CD4-positive, alpha-beta T cell treated with Interleukin-2 at 100 ng/mL for 4 hours (primary cell): ENCODE data around the gene MAP7D3.
A peak's percentile ranks its signal among the peaks of the same experiment; 100 is the strongest.
"Not testable (repeated sequence)": the region's sequence is repeated elsewhere in the genome, so short reads cannot be mapped to it uniquely, and the experiment has no call there.

ENCODE experiments used
- DNase-seq: peaks from one replicate; pipeline ENCODE4 v3.0.0-alpha.2; 2020; ENCODE audit warnings: low spot score

MAP7D3 gene

DNA sequence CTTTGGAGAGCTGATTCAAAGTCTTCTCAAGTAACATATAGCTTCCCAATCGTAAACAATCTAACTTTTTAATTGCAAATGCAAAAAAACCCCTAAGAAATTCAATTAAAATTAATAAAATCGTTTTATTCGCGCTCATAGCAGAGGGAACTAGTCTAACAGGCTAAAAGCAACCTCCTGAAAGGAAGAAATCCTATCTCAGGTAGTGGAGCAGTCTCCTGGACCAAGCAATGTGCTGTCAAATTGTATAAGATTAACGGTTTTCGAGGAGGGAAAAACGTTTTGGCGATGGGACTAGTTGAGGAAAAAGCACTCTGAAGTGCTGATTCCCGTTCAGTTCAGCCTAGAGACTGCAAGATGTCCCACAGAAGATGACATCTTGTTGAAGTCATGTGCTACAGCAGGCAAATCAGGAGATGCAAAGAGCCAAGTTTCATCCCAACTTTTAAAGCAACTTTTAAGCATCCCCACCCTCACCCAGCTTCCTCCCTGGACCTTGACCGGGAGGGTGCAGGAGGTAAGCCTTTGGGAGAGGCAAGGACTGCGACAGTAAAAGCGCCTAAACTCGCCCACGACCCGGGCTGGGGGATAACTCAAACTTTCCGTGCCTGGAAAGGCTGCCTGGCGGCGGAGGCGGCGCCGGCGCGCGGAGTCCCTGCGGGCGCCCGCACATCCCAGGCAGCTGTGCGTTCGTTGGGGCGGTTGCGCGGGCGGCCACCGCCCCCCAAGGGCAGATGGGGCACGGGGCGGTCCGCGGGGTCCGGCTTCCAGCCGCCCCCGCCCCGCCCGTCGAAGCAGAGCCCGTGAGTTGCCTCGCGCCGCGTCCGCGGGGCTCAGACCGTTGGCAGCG lies 784 bp downstream of the MAP7D3 start:
- DNase-seq = no peak

DNA sequence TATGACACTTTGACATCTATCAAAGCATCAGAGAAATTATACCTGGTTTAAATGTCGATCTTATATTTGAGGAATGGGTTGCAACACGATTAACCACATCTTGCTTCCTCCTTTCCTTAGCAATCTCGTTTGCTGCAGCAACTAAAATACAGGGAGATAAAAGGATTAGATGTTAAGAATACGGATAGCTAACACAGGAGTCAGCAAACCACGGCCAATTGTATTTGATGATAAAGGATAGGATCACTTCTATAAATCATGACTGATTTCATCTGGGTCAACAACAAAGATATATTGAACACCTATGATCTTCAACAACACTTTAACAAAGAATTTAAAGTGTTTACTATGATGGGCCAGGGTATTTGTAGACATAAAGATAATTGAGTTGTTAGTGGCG lies 5.0 kb downstream of the MAP7D3 start:
- DNase-seq = no peak

DNA sequence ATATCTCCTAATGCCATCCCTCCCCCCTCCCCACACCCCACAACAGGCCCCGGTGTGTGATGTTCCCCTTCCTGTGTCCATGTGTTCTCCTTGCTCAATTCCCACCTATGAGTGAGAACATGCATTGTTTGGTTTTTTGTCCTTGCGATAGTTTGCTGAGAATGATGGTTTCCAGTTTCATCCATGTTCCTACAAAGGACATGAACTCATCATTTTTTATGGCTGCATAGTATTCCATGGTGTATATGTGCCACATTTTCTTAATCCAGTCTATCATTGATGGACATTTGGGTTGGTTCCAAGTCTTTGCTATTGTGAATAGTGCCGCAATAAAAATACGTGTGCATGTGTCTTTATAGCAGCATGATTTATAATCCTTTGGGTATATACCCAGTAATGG lies 13.4 kb downstream of the MAP7D3 start:
- DNase-seq = not testable (repeated sequence)

DNA sequence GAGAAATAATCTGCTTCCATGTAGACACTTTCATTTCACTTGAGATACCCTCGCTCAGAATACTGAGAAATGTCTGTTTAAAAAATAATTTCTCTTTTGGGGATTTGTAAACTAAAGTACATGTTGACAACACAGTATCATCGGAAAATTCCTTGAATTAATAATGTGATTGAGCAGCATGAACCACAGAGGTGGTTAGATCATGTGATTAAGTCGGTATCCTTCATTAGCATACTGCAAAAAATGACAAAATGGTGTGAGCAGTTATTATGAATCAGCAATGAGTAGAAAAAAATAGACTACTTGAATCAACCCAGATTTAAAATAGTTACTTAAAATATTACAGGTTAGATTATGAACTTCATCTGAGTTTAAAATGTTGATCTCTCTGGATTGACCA lies 14.1 kb downstream of the MAP7D3 start:
- peak; percentile 38 for DNase-seq

DNA sequence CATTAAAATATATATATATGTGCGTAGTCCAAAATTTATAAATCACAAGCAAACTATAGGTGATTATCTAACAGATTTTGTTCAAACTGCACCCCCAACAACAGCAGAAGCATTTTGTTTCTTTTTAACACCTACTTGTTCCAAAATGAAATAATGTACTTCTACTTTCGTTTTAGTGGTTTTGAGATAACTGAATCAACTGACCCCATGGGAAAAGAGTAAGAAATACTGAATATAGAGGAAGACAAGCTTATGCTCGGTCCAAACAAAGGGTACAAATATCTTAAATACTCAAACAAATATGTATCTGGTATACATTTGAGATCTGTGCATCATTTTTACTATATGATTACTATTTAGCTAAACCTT lies 22.4 kb downstream of the MAP7D3 start:
- no peak for DNase-seq

DNA sequence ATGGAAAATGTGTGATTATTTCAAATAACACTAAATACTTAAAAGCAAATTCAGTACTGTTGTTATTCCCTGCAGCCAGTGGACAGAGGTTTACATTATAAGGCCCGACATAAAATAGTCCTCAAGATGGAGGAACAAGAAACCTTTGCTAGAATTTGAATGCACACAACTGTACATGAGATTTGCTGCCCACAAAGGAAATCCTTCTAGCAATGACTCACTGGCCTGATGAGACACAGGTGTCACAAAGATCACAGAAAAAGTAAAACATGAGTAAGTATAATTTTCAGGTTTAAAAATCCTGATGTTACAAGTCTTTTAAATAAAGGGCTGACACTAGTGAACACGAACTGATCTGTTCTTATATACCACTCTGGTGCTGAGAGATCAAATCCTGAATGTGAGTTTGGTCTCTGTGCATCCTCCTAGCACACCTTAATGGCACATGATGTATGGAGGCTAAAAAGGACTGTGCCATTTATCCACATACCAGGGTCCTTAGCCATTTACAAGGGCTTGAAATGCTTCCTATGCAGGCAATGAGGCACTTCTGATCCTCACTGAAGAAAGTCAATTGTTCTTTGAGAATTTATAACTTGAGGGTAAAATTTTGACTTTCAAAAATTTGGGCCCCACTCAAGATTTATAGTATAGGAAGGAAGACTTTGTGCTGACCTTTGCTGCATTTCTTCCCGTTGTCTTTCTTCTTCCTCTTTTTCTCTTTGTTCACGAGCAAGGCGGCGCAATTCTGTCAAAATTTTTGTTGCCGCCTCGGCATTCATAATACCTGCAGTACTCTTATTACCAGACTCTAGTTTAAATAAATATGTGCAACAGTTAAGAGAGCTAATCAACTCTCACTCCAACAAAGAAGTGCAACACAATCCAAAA lies 23.0 kb downstream of the MAP7D3 start:
- peak; percentile 58 for DNase-seq

DNA sequence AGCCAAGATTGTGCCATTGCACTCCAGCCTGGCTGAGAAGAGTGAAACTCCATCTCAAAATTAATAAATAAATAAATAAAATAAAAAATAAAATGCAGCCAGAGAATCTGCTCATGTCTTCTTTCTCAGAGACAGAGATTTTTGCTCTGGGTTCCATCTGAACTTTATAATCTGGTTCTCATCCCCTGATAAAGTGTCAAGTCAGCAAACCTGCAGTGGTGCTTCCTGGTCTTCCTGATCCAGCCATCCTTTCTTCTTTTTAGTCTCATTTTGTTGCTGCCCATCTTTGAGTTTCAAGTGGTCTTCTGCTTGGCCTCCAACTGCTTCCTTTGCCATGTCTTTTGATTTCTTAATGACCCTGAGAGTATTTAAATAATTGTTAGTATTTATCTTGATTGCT lies 24.1 kb downstream of the MAP7D3 start:
- DNase-seq = no peak

DNA sequence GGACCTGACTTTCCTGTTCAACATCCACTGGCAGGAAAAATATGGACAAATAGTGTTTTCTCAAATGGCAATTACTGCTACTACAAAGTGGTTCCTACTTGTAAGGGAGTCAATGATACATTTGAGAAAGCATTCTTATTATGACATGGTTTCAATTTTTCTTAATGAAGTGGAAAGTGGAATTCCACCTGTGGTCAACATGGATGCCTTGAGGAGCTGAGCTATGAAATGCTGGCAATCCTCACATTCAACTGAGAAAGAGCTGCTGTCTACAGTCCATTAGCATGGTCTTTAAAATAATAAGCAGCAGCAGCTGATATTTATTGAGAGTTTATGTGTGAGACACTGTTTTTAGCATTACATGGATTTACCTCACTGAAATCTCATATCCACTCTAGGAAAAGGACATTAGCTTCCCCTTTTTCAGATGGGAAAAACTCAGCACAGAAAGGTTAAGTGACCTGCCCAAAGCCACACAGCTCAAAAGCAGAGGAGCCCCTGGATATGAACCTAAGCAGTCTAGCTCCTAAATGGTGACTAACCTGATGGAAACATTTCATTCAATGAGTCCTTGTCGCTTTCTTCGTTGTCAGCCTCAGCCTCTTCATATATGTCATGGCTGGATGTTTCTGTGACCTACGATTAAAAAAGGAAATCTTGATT lies 29.2 kb downstream of the MAP7D3 start:
- DNase-seq = no peak

DNA sequence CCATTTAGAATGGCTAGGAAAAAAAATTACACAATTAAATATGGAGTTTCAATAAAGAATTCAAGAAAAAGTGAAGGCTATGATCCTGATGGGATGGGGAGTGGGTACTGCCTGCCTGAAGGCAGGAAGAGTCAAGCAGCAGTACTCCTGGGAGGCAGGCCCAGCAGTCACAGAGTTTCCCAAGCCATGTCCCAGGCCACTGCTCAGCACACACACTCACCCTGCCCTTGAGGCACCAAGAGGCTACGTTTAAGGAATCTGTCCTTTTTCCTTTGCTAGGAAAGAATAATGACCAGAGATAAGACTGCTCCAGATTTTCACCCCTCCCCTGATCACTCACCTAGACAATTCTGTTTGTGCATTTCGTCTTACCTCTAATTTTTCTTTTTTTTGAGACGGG lies 30.2 kb downstream of the MAP7D3 start:
- DNase-seq = no peak

DNA sequence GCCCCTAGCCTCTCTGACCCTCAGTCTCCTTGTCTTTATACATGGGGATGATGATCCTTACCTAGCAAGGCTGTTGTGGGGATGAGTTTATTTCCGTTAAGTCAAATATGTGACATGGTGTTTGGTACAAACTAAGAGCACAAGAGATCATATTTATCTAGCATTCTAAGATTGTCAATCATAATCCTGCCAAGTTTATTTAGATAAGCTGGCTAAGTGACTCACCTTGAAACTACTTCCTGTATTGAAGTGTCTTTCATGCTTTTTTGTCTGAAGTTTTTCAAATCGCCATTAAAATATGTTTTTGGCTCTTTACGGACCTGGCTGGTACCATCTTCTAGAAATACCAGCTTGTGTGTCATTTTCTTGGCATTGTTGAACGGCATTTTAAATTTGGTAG lies 30.7 kb downstream of the MAP7D3 start:
- no peak for DNase-seq

DNA sequence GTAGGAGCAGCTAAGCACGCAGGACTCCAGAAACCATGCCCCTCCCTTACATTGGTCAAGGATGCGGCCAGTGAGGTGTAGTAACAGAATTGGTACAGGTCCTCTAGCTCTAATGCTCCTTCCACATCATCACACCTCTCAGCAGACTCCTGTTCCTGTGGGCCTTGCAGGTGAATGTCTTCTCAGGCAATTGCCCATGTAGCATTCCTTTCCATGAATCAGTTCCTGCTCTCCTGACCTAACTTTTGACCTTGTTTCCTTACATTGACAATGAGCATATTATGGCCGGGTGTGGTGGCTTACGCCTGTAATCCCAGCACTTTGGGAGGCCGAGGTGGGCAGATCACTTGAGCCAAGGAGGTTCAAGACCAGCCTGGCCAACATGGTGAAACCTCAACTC lies 31.3 kb downstream of the MAP7D3 start:
- DNase-seq = no peak

DNA sequence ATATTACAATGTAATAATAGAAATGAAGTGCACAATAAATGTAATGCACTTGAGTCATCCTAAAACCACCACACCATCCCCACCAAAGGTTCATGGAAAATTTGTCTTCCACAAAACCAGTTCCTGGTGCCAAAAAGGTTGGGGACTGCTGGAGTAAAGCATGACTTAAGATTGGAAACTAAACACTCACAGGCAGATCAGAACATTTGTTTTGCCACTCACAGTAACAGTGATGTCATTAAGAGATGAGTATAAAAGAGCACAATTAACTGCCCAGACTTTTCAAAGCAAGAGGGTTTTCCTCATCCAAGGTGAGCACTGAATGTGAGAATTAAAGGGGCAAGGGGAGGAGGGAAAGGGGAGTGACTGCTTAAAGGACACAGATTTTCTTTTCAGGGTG lies 35.6 kb downstream of the MAP7D3 start:
- no peak for DNase-seq

DNA sequence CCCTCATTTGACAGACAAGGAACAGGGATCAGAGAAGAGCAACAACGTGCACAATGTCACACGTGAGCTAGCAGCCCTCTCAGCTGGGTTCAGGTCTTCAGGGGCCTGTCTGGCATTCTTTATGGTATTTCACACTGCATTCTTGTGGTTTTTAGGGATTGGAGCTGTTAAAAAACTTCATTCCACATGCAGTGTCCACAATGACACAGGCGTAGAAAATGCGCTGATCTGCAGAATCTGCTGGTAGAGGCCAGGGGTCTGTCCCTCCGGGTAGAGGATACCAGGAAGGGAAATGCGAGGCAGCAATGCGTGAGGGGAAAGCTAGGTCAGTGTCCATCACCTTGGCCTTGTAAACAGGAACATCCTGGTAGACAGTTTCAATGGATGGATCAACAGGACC lies 36.6 kb downstream of the MAP7D3 start:
- no peak for DNase-seq

DNA sequence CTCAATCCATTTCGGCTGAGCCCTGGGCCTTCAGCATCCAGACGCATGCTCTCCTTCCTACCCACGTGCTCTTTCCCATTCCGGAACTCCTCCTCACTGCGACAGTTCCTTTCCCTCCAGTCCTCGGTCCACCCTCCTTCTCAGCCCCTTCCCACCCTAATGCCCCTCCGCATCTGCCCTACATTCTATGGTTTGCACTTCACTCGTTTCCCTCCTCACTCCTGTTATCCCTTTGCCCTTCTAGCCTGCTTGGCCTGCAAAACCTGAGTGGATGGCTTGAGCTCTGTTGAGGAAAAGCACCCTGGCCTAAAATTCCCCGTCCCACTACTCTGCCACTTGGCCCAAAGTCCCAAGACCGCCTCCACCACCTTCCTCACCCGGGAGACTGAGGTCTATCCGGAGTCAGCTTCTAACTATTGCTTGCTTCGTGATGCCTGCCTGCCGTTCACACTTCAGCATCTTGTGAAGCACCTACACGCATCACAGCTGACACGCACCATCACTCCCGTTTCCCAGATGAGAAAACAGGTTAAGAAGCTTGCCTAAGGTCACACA lies 38.6 kb downstream of the MAP7D3 start:
- no peak for DNase-seq

DNA sequence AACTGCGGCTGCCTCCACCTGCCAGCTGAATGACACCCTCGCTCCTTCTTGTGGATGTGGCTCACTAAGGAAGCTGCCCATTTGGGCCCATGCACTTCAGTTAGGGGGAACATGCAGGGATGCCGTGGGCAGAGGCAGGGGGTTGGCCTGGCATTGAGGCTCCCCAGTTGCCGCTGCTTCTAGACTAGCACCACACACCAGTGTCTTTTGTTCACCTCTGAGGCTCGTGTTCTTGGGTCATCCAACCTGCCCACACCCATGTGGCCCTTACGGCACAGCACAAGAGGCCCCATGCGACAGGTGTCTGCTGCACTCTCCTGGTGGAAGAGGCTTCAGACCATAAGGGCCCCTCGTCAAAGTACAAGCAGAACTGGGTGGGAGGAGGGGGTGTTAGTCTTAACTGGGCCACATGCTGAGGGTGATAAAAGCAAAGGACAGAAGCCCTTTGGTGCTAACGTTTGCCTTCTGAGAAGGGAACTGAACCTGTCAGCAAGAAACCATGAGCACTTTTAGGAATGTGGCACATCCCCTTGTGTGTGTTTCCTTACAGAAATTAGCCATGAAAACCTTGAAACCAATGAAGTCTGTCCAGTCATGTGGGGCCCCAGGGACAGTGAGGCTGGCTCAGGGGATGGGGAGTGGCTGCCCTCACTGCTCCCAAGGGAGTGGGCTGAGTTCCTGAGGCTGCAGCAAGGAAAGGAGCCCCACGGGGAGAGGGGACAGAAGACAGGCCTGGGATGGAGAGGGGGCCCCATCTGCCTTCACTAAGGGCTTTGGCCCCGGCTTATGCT lies 39.2 kb downstream of the MAP7D3 start:
- DNase-seq = no peak

DNA sequence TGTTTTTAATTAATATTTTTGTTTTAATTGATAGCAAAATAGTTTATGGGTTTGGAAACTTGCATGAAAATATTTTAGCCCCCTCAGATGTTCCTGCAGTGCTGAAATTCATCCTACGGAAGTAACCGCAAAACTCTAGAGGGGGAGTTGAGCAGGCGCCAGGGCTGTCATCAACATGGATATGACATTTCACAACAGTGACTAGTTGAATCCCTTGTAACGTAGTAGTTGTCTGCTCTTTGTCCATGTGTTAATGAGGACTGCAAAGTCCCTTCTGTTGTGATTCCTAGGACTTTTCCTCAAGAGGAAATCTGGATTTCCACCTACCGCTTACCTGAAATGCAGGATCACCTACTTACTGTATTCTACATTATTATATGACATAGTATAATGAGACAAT lies 40.4 kb downstream of the MAP7D3 start:
- no peak for DNase-seq

DNA sequence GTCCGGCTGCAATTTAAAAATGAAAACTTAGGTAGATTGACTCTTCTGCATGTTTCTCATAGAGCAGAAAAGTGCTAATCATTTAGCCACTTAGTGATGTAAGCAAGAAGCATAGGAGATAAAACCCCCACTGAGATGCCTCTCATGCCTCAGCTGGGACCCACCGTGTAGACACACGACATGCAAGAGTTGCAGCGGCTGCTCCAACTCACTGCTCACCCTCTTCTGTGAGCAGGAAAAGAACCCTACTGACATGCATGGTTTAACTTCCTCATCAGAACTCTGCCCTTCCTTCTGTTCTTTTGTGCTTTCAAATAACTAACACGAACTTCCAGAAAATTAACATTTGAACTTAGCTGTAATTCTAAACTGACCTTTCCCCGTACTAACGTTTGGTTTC lies 41.0 kb downstream of the MAP7D3 start:
- DNase-seq = no peak

DNA sequence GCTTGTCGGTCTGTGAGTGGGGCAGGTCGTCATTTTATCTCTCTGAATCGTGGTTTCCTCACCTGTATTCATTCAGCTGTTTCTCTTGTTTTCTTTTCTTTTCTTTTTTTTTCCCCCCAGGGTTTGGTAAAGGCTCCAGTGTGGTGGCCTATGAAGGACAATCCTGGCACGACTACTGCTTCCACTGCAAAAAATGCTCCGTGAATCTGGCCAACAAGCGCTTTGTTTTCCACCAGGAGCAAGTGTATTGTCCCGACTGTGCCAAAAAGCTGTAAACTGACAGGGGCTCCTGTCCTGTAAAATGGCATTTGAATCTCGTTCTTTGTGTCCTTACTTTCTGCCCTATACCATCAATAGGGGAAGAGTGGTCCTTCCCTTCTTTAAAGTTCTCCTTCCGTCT lies 41.4 kb downstream of the MAP7D3 start:
- no peak for DNase-seq

DNA sequence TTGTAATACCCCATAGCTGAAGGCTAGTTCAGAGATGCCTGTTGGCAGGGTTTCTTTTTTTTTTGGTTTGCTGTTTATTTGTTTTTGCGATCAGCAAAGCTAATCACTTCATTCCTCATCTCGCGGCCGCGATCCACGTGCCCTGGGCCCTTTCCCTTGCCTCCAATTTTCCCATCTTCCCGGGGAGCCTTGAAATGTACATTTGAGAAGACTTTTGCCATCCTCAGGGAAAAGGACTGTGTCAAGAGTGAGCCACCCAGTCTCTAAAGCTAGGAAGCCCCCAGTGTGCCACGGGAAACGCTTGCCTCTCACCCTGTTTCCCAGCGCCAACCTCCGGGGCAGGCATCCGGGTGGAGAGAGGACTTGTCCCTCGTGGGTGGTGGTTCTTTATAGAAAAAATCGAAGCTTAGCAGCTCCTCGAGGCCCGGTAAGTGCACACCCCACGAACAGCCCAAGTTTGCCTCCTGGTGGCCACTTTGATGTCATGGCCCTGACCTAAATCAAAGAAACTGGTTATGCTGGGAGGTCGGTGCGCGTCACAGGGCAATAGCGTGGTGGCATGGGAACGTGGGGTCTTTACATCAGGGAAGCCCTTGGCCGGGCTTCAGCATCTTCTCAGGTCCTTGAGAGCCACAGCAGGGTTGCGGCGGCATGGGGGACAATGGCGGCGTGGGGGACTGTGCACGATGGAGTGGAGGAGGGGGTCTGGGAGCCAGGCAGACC lies 42.0 kb downstream of the MAP7D3 start:
- DNase-seq = peak; percentile 55

DNA sequence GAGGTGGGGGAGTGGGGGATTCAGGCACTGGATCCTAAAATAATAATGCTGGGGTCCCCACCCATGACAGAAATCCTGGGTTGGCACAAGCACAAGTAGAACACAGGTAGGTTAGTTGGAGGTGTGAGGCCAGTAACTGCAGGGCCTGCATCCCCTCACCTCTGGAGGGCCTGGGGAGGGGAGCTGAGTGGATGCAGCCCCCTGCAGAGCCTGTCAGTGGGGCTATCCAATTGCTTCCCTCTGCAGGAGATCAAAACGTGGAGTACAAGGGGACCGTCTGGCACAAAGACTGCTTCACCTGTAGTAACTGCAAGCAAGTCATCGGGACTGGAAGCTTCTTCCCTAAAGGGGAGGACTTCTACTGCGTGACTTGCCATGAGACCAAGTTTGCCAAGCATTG lies 43.7 kb downstream of the MAP7D3 start:
- DNase-seq = no peak

DNA sequence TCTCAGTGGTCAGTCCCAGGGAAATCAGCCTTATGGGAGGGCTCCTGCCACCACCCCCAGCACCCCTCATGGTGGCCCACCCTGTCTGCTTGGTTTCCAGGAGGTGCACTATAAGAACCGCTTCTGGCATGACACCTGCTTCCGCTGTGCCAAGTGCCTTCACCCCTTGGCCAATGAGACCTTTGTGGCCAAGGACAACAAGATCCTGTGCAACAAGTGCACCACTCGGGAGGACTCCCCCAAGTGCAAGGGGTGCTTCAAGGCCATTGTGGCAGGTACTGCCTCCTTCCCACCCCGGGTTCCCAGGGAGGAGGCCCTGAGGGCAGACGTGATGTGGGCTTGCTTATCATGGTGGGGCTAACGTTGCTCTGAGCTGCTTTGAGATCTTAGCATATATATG lies 44.3 kb downstream of the MAP7D3 start:
- no peak for DNase-seq
